ENCODE results near the gene HS6ST1. TPM values are rescaled to one million over a fixed set of nuclear protein-coding genes. Genes with fewer than 3 reads are reported as not detected.

Gene HS6ST1
- total and polyA plus RNA-seq, 2 donors (not counting 1 experiment from before 2014, with no cell fraction given) = 16.6 to 59.9 TPM

- no peak overlapping the region for H3K27ac ChIP-seq (ENCODE audit: insufficient read depth, low read length)
- no peaks in the 10 kb centered on the region for H3K27me3 ChIP-seq (ENCODE audit: control insufficient read depth, insufficient read depth, low read length)
- no peak for TF ChIP-seq EZH2 (IDR thresholded peaks at IDR 0.05; ENCODE audit: low read length, missing control alignments)
- TF ChIP-seq, protein P1, sequence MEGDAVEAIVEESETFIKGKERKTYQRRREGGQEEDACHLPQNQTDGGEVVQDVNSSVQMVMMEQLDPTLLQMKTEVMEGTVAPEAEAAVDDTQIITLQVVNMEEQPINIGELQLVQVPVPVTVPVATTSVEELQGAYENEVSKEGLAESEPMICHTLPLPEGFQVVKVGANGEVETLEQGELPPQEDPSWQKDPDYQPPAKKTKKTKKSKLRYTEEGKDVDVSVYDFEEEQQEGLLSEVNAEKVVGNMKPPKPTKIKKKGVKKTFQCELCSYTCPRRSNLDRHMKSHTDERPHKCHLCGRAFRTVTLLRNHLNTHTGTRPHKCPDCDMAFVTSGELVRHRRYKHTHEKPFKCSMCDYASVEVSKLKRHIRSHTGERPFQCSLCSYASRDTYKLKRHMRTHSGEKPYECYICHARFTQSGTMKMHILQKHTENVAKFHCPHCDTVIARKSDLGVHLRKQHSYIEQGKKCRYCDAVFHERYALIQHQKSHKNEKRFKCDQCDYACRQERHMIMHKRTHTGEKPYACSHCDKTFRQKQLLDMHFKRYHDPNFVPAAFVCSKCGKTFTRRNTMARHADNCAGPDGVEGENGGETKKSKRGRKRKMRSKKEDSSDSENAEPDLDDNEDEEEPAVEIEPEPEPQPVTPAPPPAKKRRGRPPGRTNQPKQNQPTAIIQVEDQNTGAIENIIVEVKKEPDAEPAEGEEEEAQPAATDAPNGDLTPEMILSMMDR (conservative IDR thresholded peaks at IDR 0.05 in 1 of 2, IDR thresholded peaks at IDR 0.05 in 1 of 2; ENCODE audit: low read depth in 1 of 2, low read length in 2 of 2) = no peak
- no peak overlapping the region for H3K4me3 ChIP-seq (replicated peaks in 1 of 4; ENCODE audit: control extremely low read depth in 1 of 4, insufficient read depth in 1 of 4, low read depth in 3 of 4, low read length in 4 of 4)
- H3K79me2 ChIP-seq (ENCODE audit: control insufficient read depth, insufficient read depth, low read length) = peaks cover 2% of the 10 kb centered on the region
- H3K9ac ChIP-seq (ENCODE audit: insufficient read depth, low read length) = no peak overlapping the region
- no peak for DNase-seq (ENCODE audit: low read depth in 2 of 2)
- H4K20me1 ChIP-seq (ENCODE audit: control insufficient read depth, extremely low read depth, insufficient read depth, low read length) = no peaks in the 10 kb centered on the region
- H3K4me1 ChIP-seq (ENCODE audit: control insufficient read depth, extremely low read depth, insufficient read depth, low read length) = no peaks in the 10 kb centered on the region
- peaks cover 4% of the 10 kb centered on the region for H3K36me3 ChIP-seq (ENCODE audit: control insufficient read depth, insufficient read depth, low read length)
- H3K4me2 ChIP-seq (ENCODE audit: extremely low read depth, insufficient read depth, low read length) = no peak overlapping the region
- no peaks in the 10 kb centered on the region for H3K9me3 ChIP-seq (ENCODE audit: control insufficient read depth, insufficient read depth, low read depth, low read length)
- no peak overlapping the region for H2AFZ ChIP-seq (ENCODE audit: low read length)
These were observed 35.5 kb downstream of the HS6ST1 start for GRCh38 chr2:128282976-128283810.

- H3K4me3 ChIP-seq (replicated peaks in 1 of 4; ENCODE audit: control extremely low read depth in 1 of 4, insufficient read depth in 1 of 4, low read depth in 3 of 4, low read length in 4 of 4) = no peak overlapping the region
- peaks cover 2% of the 10 kb centered on the region for H3K79me2 ChIP-seq (ENCODE audit: control insufficient read depth, insufficient read depth, low read length)
- no peaks in the 10 kb centered on the region for H3K9me3 ChIP-seq (ENCODE audit: control insufficient read depth, insufficient read depth, low read depth, low read length)
- H3K4me2 ChIP-seq (ENCODE audit: extremely low read depth, insufficient read depth, low read length) = no peak overlapping the region
- H4K20me1 ChIP-seq (ENCODE audit: control insufficient read depth, extremely low read depth, insufficient read depth, low read length) = no peaks in the 10 kb centered on the region
- H3K4me1 ChIP-seq (ENCODE audit: control insufficient read depth, extremely low read depth, insufficient read depth, low read length) = no peaks in the 10 kb centered on the region
- H3K27ac ChIP-seq (ENCODE audit: insufficient read depth, low read length) = no peak overlapping the region
- no peak for TF ChIP-seq EZH2 (IDR thresholded peaks at IDR 0.05; ENCODE audit: low read length, missing control alignments)
- TF ChIP-seq, protein P1 (conservative IDR thresholded peaks at IDR 0.05 in 1 of 2, IDR thresholded peaks at IDR 0.05 in 1 of 2; ENCODE audit: low read depth in 1 of 2, low read length in 2 of 2) = no peak
- H3K36me3 ChIP-seq (ENCODE audit: control insufficient read depth, insufficient read depth, low read length) = peaks cover 1% of the 10 kb centered on the region
- H2AFZ ChIP-seq (ENCODE audit: low read length) = no peak overlapping the region
- no peaks in the 10 kb centered on the region for H3K27me3 ChIP-seq (ENCODE audit: control insufficient read depth, insufficient read depth, low read length)
- DNase-seq (ENCODE audit: low read depth in 2 of 2) = no peak
- H3K9ac ChIP-seq (ENCODE audit: insufficient read depth, low read length) = no peak overlapping the region
These were observed 36.3 kb downstream of the HS6ST1 start for GRCh38 chr2:128282246-128282975.

GRCh38 chr2:128281852-128282245 lies 36.8 kb downstream of the HS6ST1 start:
- no peaks in the 10 kb centered on the region for H3K9me3 ChIP-seq (ENCODE audit: control insufficient read depth, insufficient read depth, low read depth, low read length)
- TF ChIP-seq EZH2 (IDR thresholded peaks at IDR 0.05; ENCODE audit: low read length, missing control alignments) = no peak
- TF ChIP-seq, protein P1 (conservative IDR thresholded peaks at IDR 0.05 in 1 of 2, IDR thresholded peaks at IDR 0.05 in 1 of 2; ENCODE audit: low read depth in 1 of 2, low read length in 2 of 2) = no peak
- no peak overlapping the region for H3K9ac ChIP-seq (ENCODE audit: insufficient read depth, low read length)
- no peaks in the 10 kb centered on the region for H4K20me1 ChIP-seq (ENCODE audit: control insufficient read depth, extremely low read depth, insufficient read depth, low read length)
- no peak overlapping the region for H3K4me3 ChIP-seq (replicated peaks in 1 of 4; ENCODE audit: control extremely low read depth in 1 of 4, insufficient read depth in 1 of 4, low read depth in 3 of 4, low read length in 4 of 4)
- DNase-seq (ENCODE audit: low read depth in 2 of 2) = no peak
- H3K4me1 ChIP-seq (ENCODE audit: control insufficient read depth, extremely low read depth, insufficient read depth, low read length) = no peaks in the 10 kb centered on the region
- no peak overlapping the region for H2AFZ ChIP-seq (ENCODE audit: low read length)
- H3K79me2 ChIP-seq (ENCODE audit: control insufficient read depth, insufficient read depth, low read length) = peaks cover 2% of the 10 kb centered on the region
- no peak overlapping the region for H3K4me2 ChIP-seq (ENCODE audit: extremely low read depth, insufficient read depth, low read length)
- H3K36me3 ChIP-seq (ENCODE audit: control insufficient read depth, insufficient read depth, low read length) = peaks cover 1% of the 10 kb centered on the region
- H3K27ac ChIP-seq (ENCODE audit: insufficient read depth, low read length) = no peak overlapping the region
- no peaks in the 10 kb centered on the region for H3K27me3 ChIP-seq (ENCODE audit: control insufficient read depth, insufficient read depth, low read length)
